Measurements from ENCODE around the gene DNAJC1.
"Not testable (repeated sequence)": the region's sequence is repeated elsewhere in the genome, so short reads cannot be mapped to it uniquely, and the experiment has no call there.

Gene DNAJC1

GRCh38 chr10:21894648-21895342, 108.7 kb downstream of the DNAJC1 start:
- DNase-seq: no peak

- DNase-seq: no peak
Observed at GRCh38 chr10:21891439-21891838, 112.1 kb downstream of the DNAJC1 start.

GRCh38 chr10:21889477-21890275, 113.9 kb downstream of the DNAJC1 start:
- DNase-seq: no peak

- DNase-seq: no peak
Observed at GRCh38 chr10:21888959-21889358, 114.6 kb downstream of the DNAJC1 start.

- DNase-seq: no peak
Observed at GRCh38 chr10:21885940-21886339, 117.6 kb downstream of the DNAJC1 start.

- DNase-seq: no peak
Observed at GRCh38 chr10:21873198-21873597, 130.3 kb downstream of the DNAJC1 start.

- not testable (repeated sequence) for DNase-seq
Observed at GRCh38 chr10:21872771-21873170, 130.8 kb downstream of the DNAJC1 start.

- DNase-seq: no peak
Observed at GRCh38 chr10:21870849-21871248, 132.7 kb downstream of the DNAJC1 start.

- not testable (repeated sequence) for DNase-seq
Observed at GRCh38 chr10:21869087-21869486, 134.4 kb downstream of the DNAJC1 start.

- no peak for DNase-seq
Observed at GRCh38 chr10:21860718-21861117, 142.8 kb downstream of the DNAJC1 start.

GRCh38 chr10:21858455-21858854, 145.1 kb downstream of the DNAJC1 start:
- DNase-seq: no peak

GRCh38 chr10:21849607-21850006, 153.9 kb downstream of the DNAJC1 start:
- DNase-seq: no peak

GRCh38 chr10:21843645-21844044, 159.9 kb downstream of the DNAJC1 start:
- no peak for DNase-seq

- DNase-seq: not testable (repeated sequence)
Observed at GRCh38 chr10:21841273-21841672, 162.3 kb downstream of the DNAJC1 start.

GRCh38 chr10:21837487-21837886, 166.0 kb downstream of the DNAJC1 start:
- DNase-seq: not testable (repeated sequence)

- not testable (repeated sequence) for DNase-seq
Observed at GRCh38 chr10:21834574-21834973, 169.0 kb downstream of the DNAJC1 start.

GRCh38 chr10:21832821-21833130, 170.8 kb downstream of the DNAJC1 start:
- DNase-seq: no peak

GRCh38 chr10:21831986-21832820, 171.3 kb downstream of the DNAJC1 start:
- no peak for DNase-seq

GRCh38 chr10:21830037-21830436, 173.5 kb downstream of the DNAJC1 start:
- no peak for DNase-seq

- DNase-seq: no peak
Observed at GRCh38 chr10:21827308-21827707, 176.2 kb downstream of the DNAJC1 start.

- DNase-seq: no peak
Observed at GRCh38 chr10:21826725-21827124, 176.8 kb downstream of the DNAJC1 start.

GRCh38 chr10:21825345-21825744, 178.2 kb downstream of the DNAJC1 start:
- DNase-seq: no peak

- no peak for DNase-seq
Observed at GRCh38 chr10:21824409-21824808, 179.1 kb downstream of the DNAJC1 start.

- no peak for DNase-seq
Observed at GRCh38 chr10:21823617-21824016, 179.9 kb downstream of the DNAJC1 start.
